SU-DHL-6 (cell line): ENCODE data around the gene AMH.

Source experiments
- EZH2phosphoT487 ChIP-seq: fragments of 200-600 bp; sonication (generic), shearing (Covaris generic); conservative IDR thresholded peaks from 2 replicates; pipeline ENCODE4 v1.6.1; 2018; ENCODE audit warnings: mild to moderate bottlenecking, antibody characterized with exemption, low read length, moderate library complexity, mixed read lengths
- TF ChIP-seq, protein P1 (sequence below): fragments of 200-600 bp; sonication (generic); IDR thresholded peaks from one replicate; pipeline ENCODE4 v1.5.1; 2017; ENCODE audit warnings: antibody characterized with exemption, mild to moderate bottlenecking, low read length, moderate library complexity; ENCODE audit not compliant: insufficient read depth, poor library complexity, severe bottlenecking

DNA sequence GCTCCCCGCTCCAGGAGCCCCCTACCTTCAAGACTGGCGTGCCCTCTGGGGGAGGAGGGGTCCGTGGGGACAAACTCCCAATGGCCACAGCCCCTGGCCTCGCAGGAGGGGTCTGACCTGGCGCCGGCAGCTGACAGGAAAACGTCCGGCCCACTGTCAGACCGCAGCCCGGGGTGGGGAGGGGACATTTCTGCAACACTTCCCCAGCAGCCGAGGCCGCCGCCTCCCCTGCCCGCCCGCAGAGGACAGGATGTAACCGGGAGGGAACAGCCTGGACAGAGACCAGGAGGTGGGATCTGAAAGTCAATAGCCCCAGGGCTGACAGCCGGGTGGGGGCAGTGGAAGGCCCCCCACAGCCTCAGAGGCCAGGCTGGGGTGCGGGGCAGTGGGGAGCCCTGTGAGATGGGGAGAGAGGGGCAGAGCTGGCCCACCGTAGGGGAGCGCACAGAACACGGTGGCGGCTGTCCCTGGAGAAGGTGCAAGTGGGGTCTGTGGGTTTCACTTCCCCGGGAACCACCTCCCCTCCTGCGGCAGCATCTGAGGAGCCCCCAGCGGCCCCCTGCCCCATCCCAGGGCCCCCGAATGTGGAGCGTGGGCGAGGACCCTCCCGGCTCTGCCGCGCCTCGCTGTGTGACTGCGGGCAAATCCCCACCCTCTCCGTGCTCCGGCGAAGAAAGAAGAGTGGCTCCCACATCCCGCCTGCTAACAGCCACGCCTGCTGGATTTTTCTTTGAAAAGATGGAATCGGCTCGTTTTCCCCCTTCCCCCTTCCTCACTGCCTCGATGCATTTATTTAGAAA, 33.1 kb downstream of the AMH start, which contains the start of gene PEAK3:
- TF ChIP-seq, protein P1, sequence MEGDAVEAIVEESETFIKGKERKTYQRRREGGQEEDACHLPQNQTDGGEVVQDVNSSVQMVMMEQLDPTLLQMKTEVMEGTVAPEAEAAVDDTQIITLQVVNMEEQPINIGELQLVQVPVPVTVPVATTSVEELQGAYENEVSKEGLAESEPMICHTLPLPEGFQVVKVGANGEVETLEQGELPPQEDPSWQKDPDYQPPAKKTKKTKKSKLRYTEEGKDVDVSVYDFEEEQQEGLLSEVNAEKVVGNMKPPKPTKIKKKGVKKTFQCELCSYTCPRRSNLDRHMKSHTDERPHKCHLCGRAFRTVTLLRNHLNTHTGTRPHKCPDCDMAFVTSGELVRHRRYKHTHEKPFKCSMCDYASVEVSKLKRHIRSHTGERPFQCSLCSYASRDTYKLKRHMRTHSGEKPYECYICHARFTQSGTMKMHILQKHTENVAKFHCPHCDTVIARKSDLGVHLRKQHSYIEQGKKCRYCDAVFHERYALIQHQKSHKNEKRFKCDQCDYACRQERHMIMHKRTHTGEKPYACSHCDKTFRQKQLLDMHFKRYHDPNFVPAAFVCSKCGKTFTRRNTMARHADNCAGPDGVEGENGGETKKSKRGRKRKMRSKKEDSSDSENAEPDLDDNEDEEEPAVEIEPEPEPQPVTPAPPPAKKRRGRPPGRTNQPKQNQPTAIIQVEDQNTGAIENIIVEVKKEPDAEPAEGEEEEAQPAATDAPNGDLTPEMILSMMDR, result no peak
- no peak for TF ChIP-seq EZH2phosphoT487
